Measurements from ENCODE around the gene PARP16. TPM values are rescaled to one million over a fixed set of nuclear protein-coding genes. Genes with fewer than 3 reads are reported as not detected.

The PARP16 gene
- total RNA-seq, 1 experiment from 2014 or later = 5.8 TPM

DNA sequence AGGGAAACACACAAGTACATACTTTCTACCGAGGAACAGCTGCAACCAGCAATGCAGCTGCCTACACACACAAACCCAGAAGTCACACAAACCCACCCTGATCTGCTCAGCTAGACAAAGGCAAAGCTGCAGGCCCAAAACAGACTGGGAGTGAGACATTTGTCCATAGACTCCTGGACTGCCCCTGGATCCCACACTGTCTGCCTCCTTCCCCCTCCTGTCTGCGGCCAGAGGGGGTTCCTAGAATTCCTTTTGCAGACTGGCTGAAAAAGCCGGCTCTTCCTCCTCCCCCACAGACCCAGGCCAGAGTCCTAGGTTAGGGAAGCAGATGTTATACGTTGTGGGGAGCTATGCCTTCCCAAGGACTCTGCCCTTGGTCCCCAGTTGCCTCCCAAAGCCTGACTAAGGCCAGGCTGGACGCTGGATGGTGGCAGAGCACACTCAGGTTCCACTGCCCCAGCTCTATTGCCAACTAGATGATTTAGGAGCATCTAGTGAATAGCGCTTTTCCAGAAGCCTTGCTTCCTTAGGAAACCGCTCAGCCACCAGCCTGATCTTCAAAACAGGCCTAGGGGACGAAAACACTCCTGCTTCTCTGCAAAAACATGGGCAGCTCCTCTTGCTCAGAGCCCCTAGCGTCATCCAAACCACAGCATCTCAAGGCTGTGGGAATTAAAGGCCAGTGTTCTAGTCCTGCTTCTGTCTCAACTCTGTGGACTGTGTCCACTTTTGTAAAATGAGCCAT, 38.0 kb downstream of the PARP16 start:
- CTCF ChIA-PET = interaction anchor here (0.6 kb wide), 1 partner anchor 497 kb away, joined by 3 read pairs; no protein-coding TSS in a partner anchor
- no peak overlapping the region for H3K4me3 Mint-ChIP-seq (ENCODE audit: low read depth, unreplicated experiment)
- no peaks in the 10 kb centered on the region for H3K36me3 Mint-ChIP-seq (ENCODE audit: insufficient read depth, unreplicated experiment)
- no peak overlapping the region for H3K27ac Mint-ChIP-seq (ENCODE audit: unreplicated experiment)
- intact Hi-C loops (cut with micrococcal nuclease; ENCODE audit: unreplicated experiment) = no loop called here
- no peaks in the 10 kb centered on the region for H3K27me3 Mint-ChIP-seq (ENCODE audit: unreplicated experiment)
- no peaks in the 10 kb centered on the region for H3K4me1 Mint-ChIP-seq (ENCODE audit: low read depth, unreplicated experiment)
- DNase-seq = no peak
- no peaks in the 10 kb centered on the region for H3K9me3 Mint-ChIP-seq (ENCODE audit: low read depth, unreplicated experiment)
- TF ChIP-seq, protein P1, sequence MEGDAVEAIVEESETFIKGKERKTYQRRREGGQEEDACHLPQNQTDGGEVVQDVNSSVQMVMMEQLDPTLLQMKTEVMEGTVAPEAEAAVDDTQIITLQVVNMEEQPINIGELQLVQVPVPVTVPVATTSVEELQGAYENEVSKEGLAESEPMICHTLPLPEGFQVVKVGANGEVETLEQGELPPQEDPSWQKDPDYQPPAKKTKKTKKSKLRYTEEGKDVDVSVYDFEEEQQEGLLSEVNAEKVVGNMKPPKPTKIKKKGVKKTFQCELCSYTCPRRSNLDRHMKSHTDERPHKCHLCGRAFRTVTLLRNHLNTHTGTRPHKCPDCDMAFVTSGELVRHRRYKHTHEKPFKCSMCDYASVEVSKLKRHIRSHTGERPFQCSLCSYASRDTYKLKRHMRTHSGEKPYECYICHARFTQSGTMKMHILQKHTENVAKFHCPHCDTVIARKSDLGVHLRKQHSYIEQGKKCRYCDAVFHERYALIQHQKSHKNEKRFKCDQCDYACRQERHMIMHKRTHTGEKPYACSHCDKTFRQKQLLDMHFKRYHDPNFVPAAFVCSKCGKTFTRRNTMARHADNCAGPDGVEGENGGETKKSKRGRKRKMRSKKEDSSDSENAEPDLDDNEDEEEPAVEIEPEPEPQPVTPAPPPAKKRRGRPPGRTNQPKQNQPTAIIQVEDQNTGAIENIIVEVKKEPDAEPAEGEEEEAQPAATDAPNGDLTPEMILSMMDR (IDR thresholded peaks at IDR 0.05; ENCODE audit: unreplicated experiment) = no peak
- no TSS peak for BruUV-seq (replicated peaks)

GRCh38 chr15:65246939-65247338, 39.7 kb downstream of the PARP16 start:
- intact Hi-C loops (cut with micrococcal nuclease; ENCODE audit: unreplicated experiment) = no loop called here
- Mint-ChIP-seq H3K4me3 (ENCODE audit: low read depth, unreplicated experiment) (no peak overlapping the region), H3K36me3 (ENCODE audit: insufficient read depth, unreplicated experiment) (no peaks in the 10 kb centered on the region), H3K4me1 (ENCODE audit: low read depth, unreplicated experiment) (no peaks in the 10 kb centered on the region), H3K27me3 (ENCODE audit: unreplicated experiment) (no peaks in the 10 kb centered on the region), H3K27ac (ENCODE audit: unreplicated experiment) (no peak overlapping the region), H3K9me3 (ENCODE audit: low read depth, unreplicated experiment) (no peaks in the 10 kb centered on the region)
- no peak for DNase-seq
- TF ChIP-seq, protein P1 (IDR thresholded peaks at IDR 0.05; ENCODE audit: unreplicated experiment) = no peak
- BruUV-seq (replicated peaks) = no TSS peak
- CTCF ChIA-PET = no interaction called here

- no TSS peak for BruUV-seq (replicated peaks)
Measured at GRCh38 chr15:65246026-65246714, 40.5 kb downstream of the PARP16 start.

GRCh38 chr15:65245096-65245856, 41.4 kb downstream of the PARP16 start:
- DNase-seq = no peak
- CTCF ChIA-PET = interaction anchor here (0.9 kb wide), 1 partner anchor 11 kb away, joined by 5 read pairs; no protein-coding TSS in a partner anchor
- no peaks in the 10 kb centered on the region for H3K27me3 Mint-ChIP-seq (ENCODE audit: unreplicated experiment)
- no peaks in the 10 kb centered on the region for H3K9me3 Mint-ChIP-seq (ENCODE audit: low read depth, unreplicated experiment)
- intact Hi-C loops (cut with micrococcal nuclease; ENCODE audit: unreplicated experiment) = no loop called here
- H3K27ac Mint-ChIP-seq (ENCODE audit: unreplicated experiment) = no peak overlapping the region
- no peaks in the 10 kb centered on the region for H3K36me3 Mint-ChIP-seq (ENCODE audit: insufficient read depth, unreplicated experiment)
- no peak overlapping the region for H3K4me3 Mint-ChIP-seq (ENCODE audit: low read depth, unreplicated experiment)
- no TSS peak for BruUV-seq (replicated peaks)
- TF ChIP-seq, protein P1 (IDR thresholded peaks at IDR 0.05; ENCODE audit: unreplicated experiment) = no peak
- no peaks in the 10 kb centered on the region for H3K4me1 Mint-ChIP-seq (ENCODE audit: low read depth, unreplicated experiment)

More at GRCh38 chr15:65246026-65246714, 40.5 kb downstream of the PARP16 start:
- Mint-ChIP-seq H3K4me1 (ENCODE audit: low read depth, unreplicated experiment) (no peaks in the 10 kb centered on the region), H3K4me3 (ENCODE audit: low read depth, unreplicated experiment) (no peak overlapping the region), H3K36me3 (ENCODE audit: insufficient read depth, unreplicated experiment) (no peaks in the 10 kb centered on the region), H3K27ac (ENCODE audit: unreplicated experiment) (no peak overlapping the region), H3K27me3 (ENCODE audit: unreplicated experiment) (no peaks in the 10 kb centered on the region), H3K9me3 (ENCODE audit: low read depth, unreplicated experiment) (no peaks in the 10 kb centered on the region)
- CTCF ChIA-PET = interaction anchor here (0.9 kb wide), 1 partner anchor 10 kb away, joined by 5 read pairs; no protein-coding TSS in a partner anchor
- intact Hi-C loops (cut with micrococcal nuclease; ENCODE audit: unreplicated experiment) = no loop called here
- no peak for DNase-seq
- TF ChIP-seq, protein P1 (IDR thresholded peaks at IDR 0.05; ENCODE audit: unreplicated experiment) = no peak
